Astrocyte of the spinal cord (primary cell): Measurements from ENCODE around the gene PCDH8.
"Not testable (repeated sequence)": the region's sequence is repeated elsewhere in the genome, so short reads cannot be mapped to it uniquely, and the experiment has no call there.

Experiments used
- DNase-seq: peaks from one replicate; pipeline ENCODE4 v3.0.0; 2011; ENCODE audit warnings: low read depth, low spot score
- H3K4me3 ChIP-seq: 2 replicates; pipeline ENCODE4 v1.5.1; 2011; ENCODE audit warnings: low read depth, mild to moderate bottlenecking, low read length, moderate library complexity
- CTCF ChIP-seq: IDR thresholded peaks from 2 replicates; pipeline ENCODE4 v1.5.1; 2012; ENCODE audit warnings: low read depth, mild to moderate bottlenecking, low read length, inconsistent platforms
- in situ Hi-C: cut with HindIII; loops from 2 replicates; pipeline ENCODE4 v1.10.0; 2017; ENCODE audit warnings: low sequenced_read_pairs

Gene PCDH8

DNA sequence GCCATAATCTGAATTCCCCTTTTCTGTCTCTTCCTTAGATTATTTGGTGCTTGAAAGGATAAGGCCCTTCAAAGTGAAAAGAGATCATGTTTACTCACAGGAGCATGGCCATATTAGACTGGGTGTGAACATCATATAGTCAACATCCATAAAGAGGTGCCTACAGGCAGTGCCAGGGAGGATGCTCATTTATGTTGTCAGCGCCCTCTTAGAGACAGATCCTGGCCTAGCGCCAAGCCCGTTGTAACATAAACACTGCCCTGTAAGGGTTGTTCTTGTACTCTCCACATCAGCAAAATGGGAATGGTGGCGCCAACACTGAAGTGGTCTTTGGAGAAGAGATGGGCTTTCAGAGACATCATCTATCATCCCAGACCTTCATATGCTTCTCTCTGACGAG lies 16.1 kb downstream of the PCDH8 start:
- in situ Hi-C loops: no loop called here
- TF ChIP-seq CTCF: no peak
- no peak overlapping the region for H3K4me3 ChIP-seq
- no peak for DNase-seq

DNA sequence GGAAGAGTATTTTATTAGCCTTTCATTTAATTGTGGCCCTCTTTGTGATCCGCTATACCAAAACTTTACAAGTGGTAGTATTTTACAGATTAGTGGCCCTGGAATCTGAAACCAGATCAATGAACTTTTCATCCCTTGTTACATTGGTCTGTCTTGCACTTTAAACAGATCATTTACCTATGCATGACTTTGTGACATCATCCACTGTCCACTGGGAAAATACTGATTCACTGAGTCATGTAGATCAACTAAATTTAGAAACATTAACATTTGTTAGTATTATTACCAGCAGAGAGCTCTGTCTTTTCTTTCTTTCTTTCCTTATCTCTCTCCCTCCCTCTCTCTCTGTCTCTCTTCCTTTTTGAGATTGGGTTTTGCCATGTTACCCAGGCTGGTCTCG lies 17.5 kb downstream of the PCDH8 start:
- DNase-seq: no peak
- H3K4me3 ChIP-seq: no peak overlapping the region
- TF ChIP-seq CTCF: no peak
- in situ Hi-C loops: no loop called here

DNA sequence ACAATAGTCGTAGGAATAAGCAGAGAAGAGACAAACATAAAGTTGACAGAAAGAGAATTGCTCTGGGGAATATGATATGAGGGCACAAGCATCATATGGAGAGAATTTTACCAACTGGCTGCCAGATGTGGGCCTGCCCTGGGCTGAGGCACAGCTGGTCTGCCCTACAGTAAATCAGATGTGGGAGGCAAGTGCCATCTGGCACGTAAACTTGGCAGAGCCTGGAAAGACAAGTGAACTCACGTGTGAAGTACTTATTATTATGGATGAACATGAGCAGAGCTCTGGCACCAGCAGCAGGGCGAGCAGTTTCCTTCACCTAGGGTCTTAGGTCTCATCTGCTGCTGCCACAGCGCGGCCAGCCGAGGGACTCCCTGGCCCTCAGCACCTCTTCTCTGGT lies 20.6 kb downstream of the PCDH8 start:
- TF ChIP-seq CTCF: no peak
- DNase-seq: no peak
- in situ Hi-C loops: no loop called here
- no peak overlapping the region for H3K4me3 ChIP-seq

DNA sequence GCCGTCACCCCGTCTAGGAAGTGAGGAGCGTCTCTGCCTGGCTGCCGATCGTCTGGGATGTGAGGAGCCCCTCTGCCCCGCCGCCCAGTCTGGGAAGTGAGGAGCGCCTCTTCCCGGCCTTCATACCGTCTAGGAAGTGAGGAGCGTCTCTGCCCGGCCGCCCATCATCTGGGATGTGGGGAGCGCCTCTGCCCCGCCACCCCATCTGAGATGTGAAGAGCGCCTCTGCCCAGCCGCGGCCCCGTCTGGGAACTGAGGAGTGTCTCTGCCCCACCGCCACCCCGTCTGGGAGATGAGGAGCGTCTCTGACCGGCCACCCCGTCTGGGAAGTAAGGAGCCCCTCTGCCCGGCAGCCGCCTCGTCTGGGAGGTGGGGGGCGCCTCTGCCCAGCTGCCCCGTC lies 30.6 kb downstream of the PCDH8 start:
- H3K4me3 ChIP-seq, DNase-seq, in situ Hi-C loops: not testable (repeated sequence)

DNA sequence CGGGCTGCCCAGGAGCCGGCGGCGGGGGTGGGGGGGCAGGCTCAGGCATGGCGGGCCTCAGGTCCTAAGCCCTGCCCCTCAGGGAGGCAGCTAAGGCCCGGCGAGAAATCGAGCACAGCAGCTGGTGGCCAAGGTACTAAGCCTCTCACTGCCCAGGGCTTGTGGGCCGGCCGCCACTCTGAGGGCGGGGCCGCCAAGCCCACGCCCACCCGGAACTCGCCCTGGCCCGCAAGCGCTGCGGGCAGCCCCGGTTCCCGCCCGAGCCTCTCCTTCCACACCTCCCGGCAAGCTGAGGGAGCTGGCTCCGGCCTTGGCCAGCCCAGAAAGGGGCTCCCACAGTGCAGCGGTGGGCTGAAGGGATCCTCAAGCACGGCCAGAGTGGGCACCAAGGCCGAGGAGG lies 33.1 kb downstream of the PCDH8 start:
- DNase-seq: no peak
- no peak for TF ChIP-seq CTCF
- H3K4me3 ChIP-seq: no peak overlapping the region
- in situ Hi-C loops: no loop called here

GRCh38 chr13:52812941-52813340 lies 35.5 kb downstream of the PCDH8 start:
- no peak for DNase-seq
- TF ChIP-seq CTCF: no peak
- H3K4me3 ChIP-seq: no peak overlapping the region
- in situ Hi-C loops: no loop called here

GRCh38 chr13:52811841-52812240 lies 36.6 kb downstream of the PCDH8 start:
- in situ Hi-C loops: no loop called here
- no peak for DNase-seq
- H3K4me3 ChIP-seq: no peak overlapping the region
- TF ChIP-seq CTCF: no peak
